GM21529 (cell line): ENCODE results near the gene FAM120A.

Experiments
- ATAC-seq: cut with Tn5 transposase; IDR thresholded peaks from one replicate; pipeline ENCODE4 v1.9.1; 2021; ENCODE audit not compliant: unreplicated experiment

FAM120A gene

DNA sequence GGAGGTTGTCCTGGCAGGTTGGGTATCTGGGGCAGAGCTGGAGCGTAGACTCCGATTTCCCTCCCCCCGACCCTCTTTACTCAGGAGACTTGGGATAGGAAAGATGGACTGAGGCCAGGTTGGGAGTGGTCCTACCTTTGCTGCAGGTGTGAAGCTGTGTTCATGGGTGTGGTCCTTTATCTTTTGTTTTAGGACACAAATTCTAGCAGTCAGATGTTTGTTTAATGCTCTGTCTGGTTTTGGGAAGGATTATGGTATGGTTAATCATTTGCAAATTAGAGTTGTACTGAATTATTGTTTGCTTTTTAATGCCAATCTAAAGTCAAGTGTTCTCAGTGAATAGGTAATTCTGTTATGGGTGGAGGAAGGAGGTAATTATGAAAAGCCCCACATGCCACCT, 16.0 kb downstream of the FAM120A start:
- ATAC-seq, result no peak

DNA sequence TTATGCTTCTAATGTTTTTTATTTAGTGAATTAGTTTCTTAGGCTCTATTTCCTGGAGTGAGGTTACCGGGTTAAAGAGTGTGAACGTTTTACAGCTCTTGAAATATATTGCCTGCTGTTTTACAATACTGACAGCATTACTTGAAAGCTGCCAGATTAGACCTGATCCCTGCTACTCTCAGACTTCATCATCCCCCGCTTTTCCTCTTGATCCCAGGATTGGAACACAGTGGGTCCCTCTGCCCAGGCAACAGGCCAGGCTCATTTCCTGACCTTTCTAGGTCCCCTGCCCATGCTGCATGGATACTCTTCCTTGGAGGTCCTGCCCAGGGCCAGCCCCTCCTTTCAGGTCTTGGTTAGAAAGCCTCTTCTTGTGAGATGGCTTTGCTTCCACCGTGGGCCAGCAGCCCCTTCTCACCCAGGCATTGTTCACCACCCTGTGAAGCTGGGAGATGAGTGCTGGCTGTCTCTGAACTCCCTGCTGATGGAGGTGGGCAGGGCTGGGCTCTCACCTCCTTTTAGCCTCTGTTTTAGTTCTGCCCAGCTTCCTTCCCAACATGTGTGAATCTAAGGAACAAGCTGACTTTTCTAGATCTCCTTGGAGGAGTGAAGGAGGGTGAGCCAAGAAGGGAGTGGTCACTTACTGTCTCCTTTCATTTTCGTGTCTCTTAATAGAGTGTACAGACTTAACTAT, 17.4 kb downstream of the FAM120A start:
- no peak for ATAC-seq

DNA sequence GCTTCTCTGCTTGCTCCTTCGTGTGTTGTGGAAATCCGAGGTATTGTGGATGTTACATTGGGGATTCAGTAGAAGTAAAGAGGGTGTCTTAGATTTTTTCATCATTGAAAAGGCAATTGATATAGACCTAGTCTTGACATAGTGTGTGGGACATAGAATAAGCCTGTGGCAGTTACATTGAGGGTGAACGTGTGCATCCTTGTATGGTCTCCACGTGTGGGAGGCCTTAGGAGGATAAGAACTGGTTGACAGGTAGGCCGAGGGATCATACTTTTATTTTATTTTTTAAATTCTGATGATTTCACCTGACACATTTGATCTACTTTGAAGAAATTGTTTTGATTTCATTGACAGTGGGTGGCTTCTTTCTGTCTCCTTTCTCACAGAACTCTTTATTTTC, 18.9 kb downstream of the FAM120A start:
- no peak for ATAC-seq

DNA sequence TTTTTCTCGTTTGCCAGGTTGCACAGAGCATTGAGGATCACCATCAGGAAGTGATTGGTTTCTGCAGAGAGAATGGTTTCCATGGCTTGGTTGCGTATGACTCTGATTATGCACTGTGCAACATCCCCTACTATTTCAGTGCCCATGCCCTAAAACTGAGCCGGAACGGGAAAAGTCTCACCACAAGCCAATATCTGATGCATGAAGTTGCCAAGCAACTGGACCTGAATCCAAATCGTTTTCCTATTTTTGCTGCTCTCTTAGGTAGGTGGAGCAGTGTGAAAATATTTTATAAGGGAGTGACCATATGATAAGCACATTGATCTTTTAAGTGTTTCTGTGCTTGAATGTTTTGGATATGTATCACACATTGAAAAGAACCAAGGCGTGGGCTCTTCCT, 19.6 kb downstream of the FAM120A start:
- no peak for ATAC-seq

DNA sequence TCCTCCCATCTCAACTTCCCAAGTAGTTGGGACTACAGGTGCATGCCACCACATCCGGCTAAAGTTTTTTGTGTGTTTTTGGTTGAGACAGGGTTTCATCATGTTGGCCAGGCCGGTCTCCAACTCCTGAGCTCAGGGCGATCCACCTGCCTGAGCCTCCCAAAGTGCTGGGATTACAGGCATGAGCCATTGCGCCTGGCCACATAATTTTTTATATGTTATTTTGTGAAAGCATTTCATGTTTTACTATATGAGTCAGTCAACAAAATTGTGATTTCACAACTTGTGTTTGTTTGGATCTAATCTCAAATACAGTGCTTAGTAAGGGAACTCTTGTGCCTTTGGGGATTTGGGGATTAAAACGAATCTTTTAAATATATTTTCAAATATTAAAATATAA, 21.9 kb downstream of the FAM120A start:
- ATAC-seq, result no peak

DNA sequence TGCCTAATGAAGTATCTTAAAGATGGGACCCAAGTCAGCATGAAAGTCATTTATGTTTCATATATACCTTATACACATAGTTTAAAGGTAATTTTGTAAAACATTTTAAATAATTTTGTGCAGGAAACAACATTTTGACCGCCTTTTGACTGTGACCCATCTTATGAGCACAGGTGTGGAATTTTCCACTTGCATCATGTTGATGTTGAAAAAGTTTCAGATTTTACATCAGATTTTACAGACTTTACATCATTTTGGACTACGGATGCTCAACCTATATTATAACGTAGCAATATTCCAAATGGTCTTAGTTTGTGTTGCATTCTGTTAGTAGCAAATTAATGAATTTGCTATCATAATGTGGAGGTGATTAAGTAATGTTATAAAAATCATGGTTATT, 23.6 kb downstream of the FAM120A start:
- ATAC-seq, result no peak

DNA sequence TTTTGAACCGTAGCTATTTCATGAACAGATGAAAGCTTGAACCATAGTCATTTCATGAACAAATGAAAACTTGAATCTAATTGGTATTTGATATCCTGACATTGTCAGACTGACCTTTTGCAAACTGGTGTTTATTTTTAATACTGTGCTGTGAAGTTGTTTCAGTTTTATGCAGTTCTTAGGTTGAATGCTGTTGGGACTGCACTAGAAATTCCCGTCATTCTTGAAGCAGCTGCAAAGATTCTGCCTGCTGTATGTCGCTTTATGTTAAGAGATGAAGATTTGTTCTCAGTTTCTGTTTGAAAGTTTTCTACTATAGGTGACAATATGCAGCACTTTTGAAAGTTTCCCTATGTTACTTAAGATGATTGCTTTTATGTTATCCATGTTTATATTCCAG, 24.4 kb downstream of the FAM120A start:
- ATAC-seq, result no peak

DNA sequence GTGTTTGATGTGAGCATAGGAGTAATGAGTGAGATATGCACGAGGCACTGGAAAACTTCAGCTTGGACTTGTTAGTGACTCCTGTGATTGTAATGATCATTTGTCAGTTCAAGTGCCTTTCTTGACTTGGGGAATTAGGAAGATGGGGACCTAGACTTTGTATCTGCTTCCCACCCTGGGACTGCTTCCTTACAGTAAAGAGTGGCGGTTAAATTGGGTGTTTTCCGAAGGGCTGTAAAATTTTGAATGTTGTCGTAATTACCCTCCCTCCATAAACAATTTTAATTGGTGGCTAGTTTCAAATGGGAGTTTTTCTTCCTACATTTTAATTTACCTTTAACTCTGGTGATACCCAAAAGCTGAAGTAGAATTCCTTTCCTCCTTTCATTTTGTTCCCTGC, 25.4 kb downstream of the FAM120A start:
- ATAC-seq, result no peak

DNA sequence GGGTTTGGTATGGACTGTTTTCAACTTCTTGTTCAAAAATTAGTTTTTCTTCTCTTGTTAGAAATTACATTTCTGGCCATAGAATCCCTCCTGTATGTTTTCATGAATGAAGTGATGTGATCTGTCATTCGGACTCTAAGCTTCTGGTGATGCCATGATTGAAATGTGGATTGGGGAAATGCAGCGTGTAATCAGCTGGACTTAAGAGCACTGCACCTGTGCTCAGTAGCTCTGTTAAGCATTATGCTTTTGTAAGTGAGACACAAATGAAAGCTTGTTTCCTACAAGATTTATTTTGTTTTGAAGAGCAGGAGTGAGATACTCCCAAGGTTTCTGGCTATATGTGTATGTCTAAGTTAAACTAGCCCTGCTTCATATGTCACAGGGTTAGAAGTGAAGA, 25.9 kb downstream of the FAM120A start:
- ATAC-seq, result no peak

DNA sequence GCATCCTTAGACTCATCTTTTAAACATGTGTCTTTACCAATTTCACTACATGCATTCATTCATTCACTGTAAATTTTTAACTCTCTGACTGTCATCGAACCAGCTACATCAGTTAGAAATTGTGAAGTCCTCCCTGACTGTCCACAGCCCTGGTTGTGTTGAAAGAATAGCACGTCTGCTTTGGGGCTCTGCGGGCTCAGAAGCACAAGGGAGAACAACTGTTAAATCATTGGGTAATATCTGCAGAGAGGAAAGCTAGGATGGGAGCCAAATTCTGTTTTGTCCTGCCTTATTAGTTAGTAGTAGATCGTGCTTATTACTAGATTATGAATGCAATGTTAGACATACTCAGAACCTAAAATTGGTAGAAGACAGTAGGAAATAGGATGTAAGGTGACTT, 28.2 kb downstream of the FAM120A start:
- no peak for ATAC-seq

DNA sequence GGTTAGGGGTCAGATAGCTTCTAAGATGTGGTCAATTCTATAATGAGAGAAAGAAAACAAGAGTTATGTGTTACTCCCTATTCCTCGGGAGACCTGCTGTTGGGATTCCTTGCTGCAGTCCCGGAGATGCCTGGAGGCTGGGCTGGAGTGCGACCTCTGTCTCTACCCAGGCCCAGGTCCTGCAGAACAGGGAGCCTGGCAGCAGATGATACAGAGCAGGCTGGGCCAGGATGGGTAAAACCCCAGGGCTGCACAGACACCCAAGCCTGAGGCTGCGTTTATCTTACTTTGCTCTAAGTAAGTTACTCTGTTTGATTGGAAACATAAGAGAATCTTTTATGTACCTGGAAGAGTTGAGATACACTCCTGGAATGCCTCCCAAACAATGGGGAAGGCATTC, 28.8 kb downstream of the FAM120A start:
- ATAC-seq, result no peak

DNA sequence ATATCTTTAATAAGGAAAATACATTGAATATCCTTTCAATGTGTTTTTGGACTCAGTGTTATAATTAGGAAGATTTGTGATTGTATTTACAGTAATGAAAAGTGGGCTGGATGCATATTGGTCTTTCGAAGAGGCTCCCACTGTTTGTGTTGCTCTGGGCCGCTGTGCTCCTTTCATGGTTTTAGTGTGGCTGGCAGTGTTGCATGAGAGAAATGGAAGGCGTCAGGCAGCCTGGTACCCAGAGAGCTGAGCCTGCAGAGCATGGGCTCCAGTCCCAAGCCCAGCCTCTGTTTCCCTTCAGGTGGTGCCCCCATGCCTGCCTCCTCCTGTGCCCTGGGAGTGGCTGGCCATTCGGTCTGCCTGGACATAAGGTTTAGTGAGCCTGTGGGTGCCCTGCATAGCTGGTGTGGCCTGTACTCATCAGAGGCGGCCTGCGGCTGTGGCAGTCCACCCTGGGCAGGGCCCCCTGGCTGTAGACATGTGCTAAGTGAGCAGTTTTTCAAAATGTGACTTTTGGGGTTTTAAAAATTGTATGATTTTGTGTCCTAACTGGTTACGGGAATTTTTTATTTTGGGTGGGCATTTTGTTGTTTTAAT, 29.3 kb downstream of the FAM120A start:
- ATAC-seq, result no peak

DNA sequence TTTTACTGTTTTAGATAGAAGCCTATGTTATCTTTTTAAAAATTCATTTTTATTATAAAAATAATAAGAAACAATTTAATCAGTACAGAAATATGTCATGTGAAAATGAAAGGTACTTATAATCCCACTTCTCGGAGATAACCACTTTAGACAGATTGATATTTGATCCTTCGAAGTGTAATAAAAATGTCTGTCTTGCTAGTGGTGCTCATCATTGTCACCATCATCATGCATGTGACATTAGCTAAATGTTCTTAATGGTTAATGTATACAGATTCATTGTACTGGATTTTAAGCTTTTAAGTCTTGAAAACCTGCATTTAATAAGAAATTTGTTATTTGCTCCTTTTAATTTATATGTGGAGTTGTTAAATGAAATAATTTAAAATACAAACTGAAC, 32.0 kb downstream of the FAM120A start:
- no peak for ATAC-seq

DNA sequence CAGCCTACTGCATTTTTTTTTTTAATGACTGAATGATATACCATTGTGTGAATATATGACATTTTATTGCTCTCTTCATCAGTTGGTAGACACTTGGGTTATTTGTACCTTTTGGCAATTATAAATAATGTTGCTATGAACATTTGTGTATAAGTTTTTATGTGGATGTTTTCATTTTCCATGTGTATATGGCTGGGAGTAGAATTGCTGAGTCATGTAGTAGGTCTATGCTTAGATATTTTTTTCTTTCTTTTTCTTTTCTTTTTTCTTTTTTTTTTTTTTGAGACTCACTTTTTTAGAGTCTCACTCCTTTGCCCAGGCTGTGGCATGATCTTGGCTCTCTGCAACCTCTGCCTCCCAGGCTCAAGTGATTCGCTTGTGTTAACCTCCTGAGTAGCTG, 34.8 kb downstream of the FAM120A start:
- ATAC-seq, result no peak

DNA sequence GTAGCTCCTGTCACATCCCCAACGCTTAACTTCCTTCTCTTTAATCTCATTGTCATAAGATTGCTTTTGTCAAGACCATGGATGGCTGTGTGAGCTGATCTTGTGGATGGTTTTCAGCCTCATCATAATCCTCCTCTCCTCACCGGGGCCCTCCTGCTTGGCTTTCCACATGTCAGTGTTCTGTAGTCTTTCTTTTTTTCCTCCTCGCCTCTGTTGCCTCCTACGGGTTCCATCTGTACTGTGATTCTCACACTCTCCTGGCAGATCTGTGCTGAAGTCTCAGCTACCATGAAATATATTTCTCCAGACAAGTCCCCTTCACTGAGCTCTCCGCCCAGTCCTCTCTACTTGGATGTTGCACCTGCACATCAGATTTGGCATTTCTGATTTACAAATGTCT, 36.8 kb downstream of the FAM120A start:
- no peak for ATAC-seq

DNA sequence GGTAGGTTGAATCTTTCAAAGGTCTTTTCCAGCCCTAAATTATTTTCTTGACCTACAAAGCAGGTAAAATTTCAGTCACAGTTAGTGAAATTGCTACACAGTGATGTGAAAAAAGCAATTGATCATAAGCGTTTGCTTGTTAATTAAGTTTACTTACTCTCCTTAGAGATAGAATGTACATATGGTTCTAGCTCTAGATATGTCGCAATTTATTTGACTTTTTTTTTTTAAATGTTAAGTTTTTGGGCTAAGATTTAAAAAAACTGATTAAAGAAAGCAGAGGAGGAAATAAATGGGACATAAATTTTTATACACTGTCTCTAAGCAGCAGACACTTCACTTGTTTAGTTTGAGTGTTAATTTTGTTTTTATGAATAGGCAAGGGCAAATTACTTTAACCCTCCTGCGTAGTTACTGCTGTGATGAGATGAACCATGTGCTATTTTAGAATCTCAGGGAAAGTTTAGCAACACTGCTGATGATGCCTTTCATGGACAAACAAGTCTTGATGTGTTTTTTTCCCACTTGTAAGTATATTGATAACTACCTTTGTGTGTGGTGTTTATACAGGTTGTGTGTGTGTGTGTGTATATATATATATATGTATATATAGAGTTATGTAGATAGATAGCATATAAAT, 40.2 kb downstream of the FAM120A start:
- ATAC-seq, result no peak

DNA sequence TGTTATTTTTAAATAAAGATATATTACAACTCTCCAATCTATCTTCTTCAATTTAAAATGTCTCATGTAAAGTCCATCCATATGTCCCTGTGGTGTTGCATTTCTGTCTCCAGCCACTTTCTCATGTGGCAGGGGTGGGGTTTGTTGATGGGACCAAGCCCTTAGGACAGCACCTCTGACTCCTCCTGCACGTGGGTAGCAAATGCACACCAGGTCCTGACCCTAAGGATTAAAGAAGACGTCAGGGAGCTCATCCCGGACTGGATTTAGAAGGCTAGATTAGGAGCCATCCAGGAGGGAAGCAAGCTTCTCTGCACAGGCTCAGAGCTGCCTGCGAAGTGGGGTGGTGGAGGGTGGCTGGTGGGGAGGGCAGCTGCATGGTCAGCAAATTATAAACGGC, 40.8 kb downstream of the FAM120A start:
- ATAC-seq, result no peak

DNA sequence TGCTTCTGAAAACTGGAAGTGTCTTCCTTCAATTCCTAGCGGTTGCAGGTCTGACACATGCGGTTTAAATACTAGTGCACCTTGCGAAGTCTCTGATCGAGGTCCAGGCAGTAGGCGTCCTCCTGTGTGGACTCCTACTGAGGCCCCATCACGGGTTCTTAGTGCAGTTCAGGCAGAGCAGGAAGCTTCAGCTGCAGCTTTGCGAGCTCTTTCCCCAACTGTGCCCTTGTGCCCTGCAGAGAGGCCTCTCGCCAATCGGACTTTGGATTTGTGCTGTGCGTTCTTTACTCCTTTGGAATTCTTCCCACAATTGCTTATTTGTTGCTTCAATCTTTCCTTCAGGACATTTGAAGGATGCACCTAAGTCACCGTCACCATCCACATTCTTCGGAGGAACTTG, 42.5 kb downstream of the FAM120A start:
- ATAC-seq, result no peak

DNA sequence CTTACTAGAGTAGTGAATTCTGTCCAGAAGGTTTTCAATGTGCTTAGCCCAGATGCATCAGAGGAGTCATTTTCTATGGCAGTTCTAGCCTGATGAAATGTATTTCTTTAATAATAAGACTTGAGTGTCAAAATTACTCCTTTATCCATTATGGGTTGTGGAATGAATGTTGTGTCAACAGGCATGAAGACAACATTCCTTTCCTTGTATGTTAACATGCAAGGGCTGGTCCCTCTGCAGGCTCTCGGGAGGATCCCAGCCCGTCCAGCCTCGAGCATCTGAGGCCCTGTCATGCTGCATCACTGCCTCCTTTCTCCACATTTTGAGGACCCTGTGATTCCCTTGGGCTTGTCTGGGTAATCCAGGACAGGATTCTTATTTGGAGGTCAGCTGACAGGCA, 44.8 kb downstream of the FAM120A start:
- no peak for ATAC-seq

DNA sequence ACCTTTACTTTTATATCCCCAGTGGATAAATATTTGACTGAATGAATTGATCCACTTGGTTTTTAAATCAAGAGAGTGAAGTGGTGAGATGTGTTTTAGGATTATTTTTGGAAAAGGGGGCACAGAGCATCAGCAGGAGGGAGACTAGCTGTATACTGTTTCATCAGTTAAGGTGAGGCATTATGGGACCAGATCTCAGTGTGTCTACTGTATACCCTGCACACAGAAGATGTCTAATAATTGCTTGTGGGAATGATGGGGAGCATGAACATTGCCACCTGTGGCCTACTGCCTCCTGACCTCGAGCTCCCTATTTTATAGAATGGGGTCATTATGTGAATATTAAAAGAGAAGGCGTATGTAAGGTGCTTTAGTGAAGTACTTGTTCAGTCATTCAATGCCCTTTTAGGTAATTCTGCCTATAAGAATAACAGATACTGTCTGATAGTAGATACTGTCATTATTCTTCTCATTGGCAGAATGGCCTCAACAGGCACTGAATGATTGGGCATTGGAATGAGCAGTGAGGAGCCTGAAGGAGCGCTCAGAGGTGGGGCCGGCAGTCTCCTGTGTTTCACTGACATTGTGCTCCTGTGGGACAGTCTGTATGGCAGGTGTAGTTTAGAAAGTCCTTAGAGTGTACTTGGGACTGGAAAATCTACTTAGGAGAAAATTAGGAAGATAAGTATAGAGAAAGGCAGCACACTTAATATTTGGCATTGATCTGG, 49.2 kb downstream of the FAM120A start:
- no peak for ATAC-seq

DNA sequence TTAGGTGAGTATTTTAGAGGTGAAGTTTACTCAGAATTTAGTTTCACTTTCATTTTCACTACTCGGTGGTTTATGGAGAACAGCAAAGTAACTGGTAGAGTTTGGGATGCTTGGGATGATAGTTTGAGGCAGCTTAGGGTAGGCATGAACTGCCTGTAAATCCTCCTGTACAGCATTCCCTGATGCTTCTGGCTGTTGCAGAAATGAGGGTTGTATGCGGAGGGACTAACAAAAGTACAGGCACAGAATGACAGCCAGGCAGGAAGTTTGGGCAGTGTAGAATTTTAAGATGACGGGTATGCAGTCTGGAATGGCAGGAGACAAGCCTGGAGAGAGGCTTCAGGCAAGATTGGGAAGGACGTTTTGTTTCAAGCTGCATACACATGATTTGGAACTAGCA, 49.9 kb downstream of the FAM120A start:
- no peak for ATAC-seq

DNA sequence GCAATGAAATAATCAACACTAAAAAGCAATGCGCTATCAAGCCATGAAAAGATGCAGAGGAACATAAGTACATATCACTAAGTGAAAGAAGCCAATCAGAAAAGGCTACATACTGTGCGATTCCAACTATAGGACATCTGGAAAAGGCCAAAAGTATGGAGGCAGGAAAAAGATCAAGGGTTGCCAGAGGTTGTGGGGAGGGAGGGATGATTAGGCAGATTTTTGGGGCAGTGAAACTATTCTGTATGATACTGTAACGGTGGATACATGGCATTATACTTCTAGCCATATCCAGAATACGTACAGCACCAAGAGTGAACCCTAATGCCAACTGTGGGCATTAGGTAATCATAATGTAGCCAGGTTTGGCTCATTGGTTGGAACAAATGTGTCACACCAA, 51.9 kb downstream of the FAM120A start:
- ATAC-seq, result no peak
